H1 (cell line): ENCODE results near the gene CCL24.

Source experiments
- ATF2 ChIP-seq: IDR thresholded peaks from 2 replicates; pipeline ENCODE4 v1.6.1; 2012; ENCODE audit warnings: low read length, inconsistent platforms
- BRCA1 ChIP-seq: IDR thresholded peaks from 2 replicates; pipeline ENCODE4 v1.6.1; 2012; ENCODE audit warnings: low read depth, low read length, improper control_type of control experiment
- CTCF ChIP-seq, 3 experiments: IDR thresholded peaks; 1 replicate in 2 of 3; 2 replicates in 1 of 3; pipeline versions ENCODE4 v1.5.1 to v1.6.1; 2011; ENCODE audit warnings: low read length in 3 of 3, mild to moderate bottlenecking in 3 of 3, inconsistent platforms in 2 of 3, low read depth in 1 of 3, moderate library complexity in 1 of 3; ENCODE audit not compliant: insufficient read depth in 1 of 3; ENCODE audit errors: control extremely low read depth in 1 of 3
- EP300 ChIP-seq, 2 experiments: IDR thresholded peaks; 1 replicate in 1 of 2; 2 replicates in 1 of 2; pipeline ENCODE4 v1.6.1; 2011 to 2012; ENCODE audit warnings: low read depth in 2 of 2, low read length in 2 of 2, mild to moderate bottlenecking in 2 of 2, borderline replicate concordance in 1 of 2, inconsistent platforms in 1 of 2, moderate library complexity in 1 of 2
- EZH2 ChIP-seq: fragments of 200-600 bp; sonication (generic); IDR thresholded peaks from 2 replicates; pipeline ENCODE4 v1.7.1; 2012; ENCODE audit warnings: low read depth, mild to moderate bottlenecking, moderate library complexity, low read length, inconsistent platforms; ENCODE audit not compliant: severe bottlenecking
- HDAC2 ChIP-seq, 2 experiments: fragments of 300-600 bp in 1 of 2; sonication (generic) in 1 of 2; IDR thresholded peaks; 2 replicates each; pipeline ENCODE4 v1.6.1; 2011 to 2012; ENCODE audit warnings: low read depth in 2 of 2, low read length in 2 of 2, mild to moderate bottlenecking in 2 of 2, moderate library complexity in 2 of 2, borderline replicate concordance in 1 of 2, inconsistent platforms in 1 of 2
- MAX ChIP-seq: IDR thresholded peaks from 2 replicates; pipeline ENCODE4 v1.6.1; 2012; ENCODE audit warnings: inconsistent platforms
- POLR2A ChIP-seq, 2 experiments: IDR thresholded peaks; 1 replicate in 1 of 2; 2 replicates in 1 of 2; pipeline ENCODE4 v1.6.1; 2011; ENCODE audit warnings: low read depth in 2 of 2, low read length in 2 of 2, mild to moderate bottlenecking in 2 of 2; ENCODE audit errors: control extremely low read depth in 1 of 2
- RXRA ChIP-seq: IDR thresholded peaks from 2 replicates; pipeline ENCODE4 v1.6.1; 2011; ENCODE audit warnings: low read depth, mild to moderate bottlenecking, low read length, moderate library complexity; ENCODE audit not compliant: insufficient read depth
- SIX5 ChIP-seq: IDR thresholded peaks from 2 replicates; pipeline ENCODE4 v1.6.1; 2011; ENCODE audit warnings: mild to moderate bottlenecking, low read depth, low read length
- SP2 ChIP-seq: IDR thresholded peaks from 2 replicates; pipeline ENCODE4 v1.6.1; 2012; ENCODE audit warnings: mild to moderate bottlenecking, low read length, inconsistent platforms
- TAF1 ChIP-seq: IDR thresholded peaks from 2 replicates; pipeline ENCODE4 v1.6.1; 2011; ENCODE audit warnings: mild to moderate bottlenecking, low read depth, low read length
- TAF7 ChIP-seq: optimal IDR thresholded peaks from 2 replicates; pipeline ENCODE3; 2011; ENCODE audit warnings: low read depth, mild to moderate bottlenecking, inconsistent platforms, low read length, moderate library complexity, borderline replicate concordance
- TBP ChIP-seq: IDR thresholded peaks from 2 replicates; pipeline ENCODE4 v1.6.1; 2011; ENCODE audit warnings: low read depth, low read length, improper control_type of control experiment

DNA sequence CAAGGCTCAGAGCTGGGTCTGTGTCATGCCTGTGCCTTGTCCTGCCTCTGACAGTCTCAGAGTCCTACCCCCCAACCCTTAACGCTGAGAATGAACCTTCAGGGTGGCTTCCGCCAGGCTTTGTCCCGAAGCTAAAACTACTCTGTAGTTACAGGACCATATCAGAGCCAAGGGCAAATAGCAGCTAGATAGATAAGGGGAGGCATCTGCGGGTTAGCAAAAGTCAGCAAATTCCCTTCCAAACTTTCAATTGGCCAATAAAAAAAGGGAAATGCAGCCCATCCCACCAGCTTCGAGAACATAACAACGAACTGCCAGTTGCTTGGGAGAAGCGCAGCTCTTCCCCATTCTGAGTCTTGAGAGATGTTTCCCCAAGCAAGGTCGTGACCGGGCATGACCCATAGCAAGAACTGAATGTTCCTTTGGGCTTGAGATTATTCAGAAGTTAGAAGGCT is 17.7 kb downstream of the CCL24 start:
- no peak for TF ChIP-seq CTCF (IDR thresholded peaks at IDR 0.05; ENCODE audit: control extremely low read depth in 1 of 3, insufficient read depth in 1 of 3, low read depth in 1 of 3, low read length in 3 of 3)
- no peak for TF ChIP-seq EZH2
- no peak for TF ChIP-seq RXRA
- no peak for TF ChIP-seq POLR2A (IDR thresholded peaks at IDR 0.05; ENCODE audit: control extremely low read depth in 1 of 2, low read depth in 2 of 2, low read length in 2 of 2)
- no peak for TF ChIP-seq HDAC2 (IDR thresholded peaks at IDR 0.05; ENCODE audit: borderline replicate concordance in 1 of 2, low read depth in 2 of 2, low read length in 2 of 2)
- TF ChIP-seq TBP = no peak
- TF ChIP-seq ATF2 = no peak
- no peak for TF ChIP-seq TAF1
- no peak for TF ChIP-seq SP2
- no peak for TF ChIP-seq MAX
- no peak for TF ChIP-seq EP300 (IDR thresholded peaks at IDR 0.05; ENCODE audit: borderline replicate concordance in 1 of 2, low read depth in 2 of 2, low read length in 2 of 2)
- no peak for TF ChIP-seq BRCA1
- no peak for TF ChIP-seq SIX5
- no peak for TF ChIP-seq TAF7
